Measurements from ENCODE around the gene GNB3.

Gene GNB3

GRCh38 chr12:6834873-6835272 lies 5.9 kb upstream of the GNB3 start:
- no peak overlapping the region for H3K4me2 ChIP-seq (ENCODE audit: low read length)
- H3K79me2 ChIP-seq (ENCODE audit: low read length): no peaks in the 10 kb centered on the region
- no peaks in the 10 kb centered on the region for H4K20me1 ChIP-seq (ENCODE audit: insufficient read depth, low read length)
- TF ChIP-seq EZH2phosphoT487 (IDR thresholded peaks at IDR 0.05; ENCODE audit: low read depth) (no peak), CTCF (IDR thresholded peaks at IDR 0.05; ENCODE audit: low read depth, low read length) (no peak)
- H3K27ac ChIP-seq (ENCODE audit: low read length): no peak overlapping the region
- no peaks in the 10 kb centered on the region for H3K9me3 ChIP-seq (ENCODE audit: insufficient read depth, low read length)
- no peak overlapping the region for H3K4me3 ChIP-seq (ENCODE audit: low read length)
- H3K27me3 ChIP-seq (ENCODE audit: low read depth, low read length): peaks cover 8% of the 10 kb centered on the region; the same call in 1 of the 2 replicates
- no peak overlapping the region for H3K9ac ChIP-seq (ENCODE audit: low read length)
- peaks cover 28% of the 10 kb centered on the region for H3K4me1 ChIP-seq (ENCODE audit: low read length)
- H2AFZ ChIP-seq (ENCODE audit: low read depth, low read length): no peak overlapping the region
- H3K36me3 ChIP-seq (replicated peaks; ENCODE audit: low read depth, low read length): peaks cover 2% of the 10 kb centered on the region

- Histone ChIP-seq H3K9ac (ENCODE audit: low read length) (no peak overlapping the region), H3K27me3 (ENCODE audit: low read depth, low read length) (no peaks in the 10 kb centered on the region), H3K36me3 (replicated peaks; ENCODE audit: low read depth, low read length) (peaks cover under 1% of the 10 kb centered on the region), H3K4me2 (ENCODE audit: low read length) (no peak overlapping the region), H3K27ac (ENCODE audit: low read length) (no peak overlapping the region), H4K20me1 (ENCODE audit: insufficient read depth, low read length) (no peaks in the 10 kb centered on the region), H3K4me1 (ENCODE audit: low read length) (peaks cover 41% of the 10 kb centered on the region), H3K9me3 (ENCODE audit: insufficient read depth, low read length) (no peaks in the 10 kb centered on the region), H2AFZ (ENCODE audit: low read depth, low read length) (no peak overlapping the region), H3K4me3 (ENCODE audit: low read length) (no peak overlapping the region), H3K79me2 (ENCODE audit: low read length) (no peaks in the 10 kb centered on the region)
- TF ChIP-seq EZH2phosphoT487 (IDR thresholded peaks at IDR 0.05; ENCODE audit: low read depth): no peak
- TF ChIP-seq CTCF (IDR thresholded peaks at IDR 0.05; ENCODE audit: low read depth, low read length): no peak
These were observed 3.9 kb upstream of the GNB3 start for GRCh38 chr12:6836851-6837250.

- Histone ChIP-seq H4K20me1 (ENCODE audit: insufficient read depth, low read length) (no peaks in the 10 kb centered on the region), H3K36me3 (replicated peaks; ENCODE audit: low read depth, low read length) (no peaks in the 10 kb centered on the region), H3K9ac (ENCODE audit: low read length) (no peak overlapping the region), H3K9me3 (ENCODE audit: insufficient read depth, low read length) (no peaks in the 10 kb centered on the region), H3K4me1 (ENCODE audit: low read length) (peaks cover 41% of the 10 kb centered on the region), H3K79me2 (ENCODE audit: low read length) (no peaks in the 10 kb centered on the region), H2AFZ (ENCODE audit: low read depth, low read length) (no peak overlapping the region), H3K27me3 (ENCODE audit: low read depth, low read length) (no peaks in the 10 kb centered on the region), H3K27ac (ENCODE audit: low read length) (no peak overlapping the region), H3K4me3 (ENCODE audit: low read length) (no peak overlapping the region), H3K4me2 (ENCODE audit: low read length) (no peak overlapping the region)
- TF ChIP-seq EZH2phosphoT487 (IDR thresholded peaks at IDR 0.05; ENCODE audit: low read depth): no peak
- TF ChIP-seq CTCF (IDR thresholded peaks at IDR 0.05; ENCODE audit: low read depth, low read length): no peak
These were observed 3.2 kb upstream of the GNB3 start for GRCh38 chr12:6837370-6838060.

GRCh38 chr12:6838854-6839253 lies 1.9 kb upstream of the GNB3 start:
- H3K27ac ChIP-seq (ENCODE audit: low read length): no peak overlapping the region
- no peak overlapping the region for H3K4me3 ChIP-seq (ENCODE audit: low read length)
- H3K9me3 ChIP-seq (ENCODE audit: insufficient read depth, low read length): no peaks in the 10 kb centered on the region
- no peaks in the 10 kb centered on the region for H3K79me2 ChIP-seq (ENCODE audit: low read length)
- H3K36me3 ChIP-seq (replicated peaks; ENCODE audit: low read depth, low read length): no peaks in the 10 kb centered on the region
- peak overlapping the region; percentile 85; the same call in 1 of the 2 replicates for H3K4me2 ChIP-seq (ENCODE audit: low read length)
- no peak overlapping the region; the same call in 1 of the 2 replicates for H3K9ac ChIP-seq (ENCODE audit: low read length)
- H4K20me1 ChIP-seq (ENCODE audit: insufficient read depth, low read length): no peaks in the 10 kb centered on the region
- H3K4me1 ChIP-seq (ENCODE audit: low read length): peaks cover 45% of the 10 kb centered on the region
- H2AFZ ChIP-seq (ENCODE audit: low read depth, low read length): no peak overlapping the region
- no peak for TF ChIP-seq EZH2phosphoT487 (IDR thresholded peaks at IDR 0.05; ENCODE audit: low read depth)
- no peak for TF ChIP-seq CTCF (IDR thresholded peaks at IDR 0.05; ENCODE audit: low read depth, low read length)
- H3K27me3 ChIP-seq (ENCODE audit: low read depth, low read length): no peaks in the 10 kb centered on the region

Data from OCI-LY3 (cell line).